Activated effector memory CD4-positive, alpha-beta T cell treated with anti-CD3 and anti-CD28 coated beads, Interleukin-2, amount 50 U/mL, for 16 hours (primary cell): Measurements from ENCODE around the gene DNM3.

ENCODE experiments used
- DNase-seq: peaks from one replicate; pipeline ENCODE4 v3.0.0-alpha.2; 2020

The DNM3 gene

GRCh38 chr1:171931752-171932151 lies 90.5 kb downstream of the DNM3 start:
- no peak for DNase-seq

DNA sequence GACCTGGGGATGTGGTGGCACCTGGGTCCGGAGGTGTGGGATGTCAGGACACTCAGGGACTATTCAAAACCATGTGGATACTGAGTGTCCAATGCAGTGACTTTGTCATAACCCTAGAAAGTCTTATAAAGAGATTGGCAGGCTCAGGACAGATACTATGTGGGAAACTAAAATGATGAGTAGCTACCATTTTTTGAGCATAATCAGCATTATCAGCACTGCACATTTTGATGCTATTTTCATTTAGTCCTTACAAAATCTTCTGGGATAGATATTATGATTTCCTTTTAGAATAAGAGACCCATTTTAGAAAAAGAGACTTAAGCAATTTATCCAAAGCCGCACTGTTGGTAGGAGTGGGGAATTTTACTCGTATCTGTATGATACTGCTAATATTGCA lies 93.4 kb downstream of the DNM3 start:
- no peak for DNase-seq

DNA sequence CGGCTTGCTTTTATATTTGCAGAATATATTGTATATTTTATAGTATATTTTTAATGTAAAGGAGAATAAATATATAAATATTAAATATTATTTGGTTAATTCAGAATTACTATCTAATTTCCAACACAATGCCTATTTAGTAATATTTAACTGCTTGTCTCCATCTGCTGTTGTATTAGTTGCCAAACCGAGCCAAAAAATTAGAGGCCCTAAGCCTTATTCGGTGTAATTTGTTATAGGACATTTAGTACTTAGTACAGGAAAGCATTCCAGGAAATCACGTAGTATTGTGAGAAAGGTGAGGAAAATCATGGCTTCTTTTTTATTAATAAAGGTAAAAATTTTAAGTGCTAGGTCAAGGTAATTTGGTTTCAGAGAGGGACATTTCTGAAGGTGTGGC lies 93.8 kb downstream of the DNM3 start:
- no peak for DNase-seq

- DNase-seq = no peak
These were observed 94.4 kb downstream of the DNM3 start for GRCh38 chr1:171935664-171936063.

GRCh38 chr1:171937938-171938337 lies 96.6 kb downstream of the DNM3 start:
- no peak for DNase-seq

- no peak for DNase-seq
These were observed 98.4 kb downstream of the DNM3 start for GRCh38 chr1:171939740-171940139.

GRCh38 chr1:171940368-171940767 lies 99.1 kb downstream of the DNM3 start:
- no peak for DNase-seq

DNA sequence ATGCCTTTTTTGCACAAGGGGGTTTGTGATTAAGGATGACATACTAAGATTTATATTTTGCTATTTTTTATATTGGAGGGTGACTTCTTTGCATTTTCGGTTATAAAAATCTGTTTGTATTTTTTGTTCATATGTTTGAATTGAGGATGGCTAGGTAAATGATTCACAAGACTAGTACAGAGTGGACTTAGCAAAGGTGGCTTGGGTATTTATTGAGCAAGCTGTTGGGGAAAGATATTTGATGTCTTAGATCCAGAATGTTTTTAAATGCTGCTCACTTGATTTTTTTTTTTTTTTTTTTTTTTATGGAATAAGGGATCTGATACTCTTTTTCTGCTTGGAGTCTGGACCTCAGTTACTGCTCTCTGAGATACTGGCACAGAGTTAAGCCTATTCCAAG lies 100.6 kb downstream of the DNM3 start:
- DNase-seq = no peak

GRCh38 chr1:171943973-171944561 lies 102.8 kb downstream of the DNM3 start:
- no peak for DNase-seq

- DNase-seq = no peak
These were observed 107.2 kb downstream of the DNM3 start for GRCh38 chr1:171948511-171948910.

DNA sequence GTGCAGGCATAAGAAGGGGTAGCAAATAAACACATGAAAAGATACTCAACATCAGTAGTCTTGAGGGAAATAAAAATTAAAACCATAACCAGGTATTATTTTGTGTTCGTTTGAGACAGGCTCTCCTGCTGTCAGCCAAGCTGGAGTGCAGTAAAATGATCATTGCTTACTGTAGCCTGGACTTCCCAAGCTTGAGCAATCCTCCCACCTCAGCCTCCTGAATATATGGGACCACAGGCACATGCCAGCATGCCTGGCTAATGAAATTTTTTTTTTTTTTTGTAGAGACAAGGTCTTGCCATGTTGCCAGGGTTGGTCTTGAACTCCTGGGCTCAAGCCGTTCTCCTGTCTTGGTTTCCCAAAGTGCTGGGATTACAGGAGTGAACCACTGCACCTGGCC lies 108.0 kb downstream of the DNM3 start:
- DNase-seq = no peak

GRCh38 chr1:171953835-171954234 lies 112.5 kb downstream of the DNM3 start:
- no peak for DNase-seq

DNA sequence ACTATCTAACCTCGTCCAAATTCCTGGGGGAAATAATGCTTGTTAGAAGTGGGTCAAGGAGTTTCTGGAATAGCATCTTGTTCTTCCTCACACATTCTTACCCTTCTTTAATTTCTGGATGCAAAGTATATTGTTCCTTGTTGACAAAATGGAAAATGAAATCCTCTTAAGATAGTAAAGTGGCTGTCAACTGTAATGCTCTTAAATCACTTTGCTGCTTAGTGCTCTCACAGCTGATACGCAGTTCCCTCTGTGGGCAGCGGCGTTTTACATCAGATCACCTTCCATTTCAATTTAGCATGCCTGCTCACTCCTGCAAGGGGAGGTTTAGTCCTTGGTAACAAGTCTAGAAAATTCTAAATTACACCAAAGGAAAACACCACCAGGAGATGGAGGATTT lies 113.1 kb downstream of the DNM3 start:
- DNase-seq = no peak

GRCh38 chr1:171961861-171962260 lies 120.6 kb downstream of the DNM3 start:
- DNase-seq = no peak

- no peak for DNase-seq
These were observed 122.5 kb downstream of the DNM3 start for GRCh38 chr1:171963762-171964161.

- no peak for DNase-seq
These were observed 124.5 kb downstream of the DNM3 start for GRCh38 chr1:171965777-171966176.

GRCh38 chr1:171966426-171967220 lies 125.3 kb downstream of the DNM3 start:
- DNase-seq = no peak

DNA sequence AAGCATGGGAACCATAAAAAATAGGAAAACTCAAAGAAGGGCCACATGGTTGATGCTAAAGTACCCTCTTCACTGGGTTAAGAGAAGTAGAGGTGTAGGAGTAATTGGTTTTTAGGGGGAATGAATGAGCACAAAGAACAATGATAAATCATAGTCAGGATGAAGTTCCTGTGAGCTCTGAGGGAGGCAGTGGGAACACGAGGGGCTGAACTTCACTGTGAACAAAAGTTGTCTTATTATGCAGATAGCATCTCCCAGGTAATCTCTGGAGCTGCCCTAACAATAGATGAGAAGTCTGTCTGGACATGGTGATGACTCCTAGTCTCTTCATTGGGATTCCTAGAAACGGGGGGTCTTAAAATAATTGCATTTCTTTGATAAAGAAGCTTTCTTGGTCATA lies 127.9 kb downstream of the DNM3 start:
- no peak for DNase-seq

DNA sequence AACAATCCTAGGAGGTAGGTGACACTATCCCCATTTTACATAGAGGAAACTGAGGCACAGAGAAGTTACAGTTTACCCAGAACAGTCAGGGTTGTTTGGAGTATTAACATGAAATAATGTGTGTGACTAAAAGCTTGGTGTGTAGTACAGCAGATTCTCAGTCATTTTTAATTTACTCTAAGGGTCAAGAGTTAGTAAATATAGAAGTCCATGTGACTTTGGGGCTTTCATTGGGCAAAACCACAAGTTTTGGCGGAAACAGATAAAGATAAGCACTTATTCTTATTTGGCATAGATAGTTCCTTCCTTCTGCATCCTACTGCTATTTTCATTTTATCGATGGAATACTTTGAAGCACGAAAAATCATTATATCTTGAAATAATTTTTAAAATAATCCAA lies 128.5 kb downstream of the DNM3 start:
- DNase-seq = no peak

- no peak for DNase-seq
These were observed 131.5 kb downstream of the DNM3 start for GRCh38 chr1:171972846-171973245.

DNA sequence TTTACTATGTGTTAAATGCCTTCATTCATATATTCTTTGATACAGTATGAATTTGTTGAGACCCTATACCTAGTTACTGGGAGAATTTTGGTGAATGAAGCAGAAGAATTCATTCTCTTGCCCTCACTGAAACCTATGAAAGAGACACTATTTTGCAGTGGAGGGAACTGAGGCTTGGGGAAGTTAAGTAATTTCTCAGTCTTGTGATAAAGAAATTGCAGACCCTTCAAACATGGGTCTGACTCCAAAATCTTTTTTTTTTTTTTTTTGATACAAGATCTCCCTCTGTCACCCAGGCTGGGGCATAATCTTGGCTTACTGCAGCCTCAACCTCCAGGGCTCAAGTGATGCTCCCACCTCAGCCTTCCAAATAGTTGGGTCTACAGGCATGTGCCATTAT lies 132.1 kb downstream of the DNM3 start:
- DNase-seq = no peak

DNA sequence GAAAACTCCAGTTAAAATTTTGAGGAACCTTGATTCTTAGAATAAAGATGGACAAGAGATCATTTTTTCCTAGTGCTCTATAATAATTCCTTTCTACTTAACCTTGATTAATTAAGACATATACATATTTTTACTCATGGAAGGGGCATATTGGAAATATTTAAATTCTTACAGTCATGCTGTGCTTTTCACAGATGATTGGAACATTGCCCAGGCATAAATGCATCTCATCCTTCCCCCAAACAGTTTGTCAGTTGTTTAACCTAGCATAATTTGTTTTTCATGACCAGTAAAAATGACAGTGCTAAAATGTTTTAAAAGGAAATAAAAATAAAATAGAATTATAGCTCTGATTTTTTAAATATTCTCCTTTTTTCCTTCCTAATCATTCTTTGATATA lies 140.0 kb downstream of the DNM3 start:
- no peak for DNase-seq

GRCh38 chr1:171983584-171983983 lies 142.3 kb downstream of the DNM3 start:
- DNase-seq = no peak

GRCh38 chr1:171984262-171984661 lies 143.0 kb downstream of the DNM3 start:
- no peak for DNase-seq
